DOHH2 (cell line): ENCODE measurements around the gene SBK2.

ENCODE experiments used
- H3F3A ChIP-seq: fragments of 200-600 bp; sonication (generic), shearing (Covaris generic); 2 replicates; pipeline ENCODE4 v1.6.0; 2016; ENCODE audit warnings: antibody characterized with exemption, mild to moderate bottlenecking; ENCODE audit not compliant: control insufficient read depth, insufficient read depth
- H3K27ac ChIP-seq: fragments of 200-600 bp; sonication (generic); 2 replicates; pipeline ENCODE4 v1.5.1; 2014; ENCODE audit warnings: low read depth, mild to moderate bottlenecking, low read length, moderate library complexity
- H3K27me3 ChIP-seq: fragments of 200-600 bp; sonication (generic); 2 replicates; pipeline ENCODE4 v1.6.1; 2014; ENCODE audit warnings: mild to moderate bottlenecking, low read length, mixed read lengths; ENCODE audit not compliant: control insufficient read depth
- H3K36me3 ChIP-seq: fragments of 200-600 bp; sonication (generic); 2 replicates; pipeline ENCODE4 v1.6.1; 2014; ENCODE audit warnings: mild to moderate bottlenecking, low read length, moderate library complexity, mixed read lengths; ENCODE audit not compliant: control insufficient read depth
- H3K4me1 ChIP-seq: fragments of 200-600 bp; sonication (generic); 2 replicates; pipeline ENCODE4 v1.6.1; 2014; ENCODE audit warnings: mild to moderate bottlenecking, low read length, mixed read lengths; ENCODE audit not compliant: control insufficient read depth
- H3K4me2 ChIP-seq: fragments of 200-600 bp; sonication (generic); 2 replicates; pipeline ENCODE4 v1.6.0; 2014; ENCODE audit warnings: mild to moderate bottlenecking, low read length, moderate library complexity
- H3K4me3 ChIP-seq: fragments of 200-600 bp; sonication (generic); 2 replicates; pipeline ENCODE4 v1.5.1; 2014; ENCODE audit warnings: mild to moderate bottlenecking, low read length, mixed read lengths
- H3K79me2 ChIP-seq: fragments of 200-600 bp; sonication (generic); 2 replicates; pipeline ENCODE4 v1.6.1; 2014; ENCODE audit warnings: mild to moderate bottlenecking, low read length, mixed read lengths; ENCODE audit not compliant: control insufficient read depth
- H3K9me2 ChIP-seq: fragments of 200-600 bp; sonication (generic); replicated peaks from 2 replicates; pipeline ENCODE4 v1.6.1; 2014; ENCODE audit warnings: mild to moderate bottlenecking, low read length, mixed read lengths; ENCODE audit not compliant: control insufficient read depth
- H3K9me3 ChIP-seq: fragments of 200-600 bp; sonication (generic); 2 replicates; pipeline ENCODE4 v1.6.1; 2014; ENCODE audit warnings: antibody characterized with exemption, low read length, mixed read lengths; ENCODE audit not compliant: control insufficient read depth, insufficient read depth
- H4K20me1 ChIP-seq: fragments of 200-600 bp; sonication (generic); 2 replicates; pipeline ENCODE4 v1.6.0; 2014; ENCODE audit warnings: low read depth, mild to moderate bottlenecking, antibody characterized with exemption, low read length, moderate library complexity; ENCODE audit not compliant: control insufficient read depth, insufficient read depth
- EZH2phosphoT487 ChIP-seq: fragments of 200-600 bp; sonication (generic); IDR thresholded peaks from 2 replicates; pipeline ENCODE4 v1.6.1; 2017; ENCODE audit warnings: borderline replicate concordance, mild to moderate bottlenecking, antibody characterized with exemption, low read length, moderate library complexity, mixed read lengths
- TF ChIP-seq, protein P1 (sequence below): fragments of 200-600 bp; sonication (generic); IDR thresholded peaks from one replicate; pipeline ENCODE4 v1.5.1; 2014; ENCODE audit warnings: antibody characterized with exemption, mild to moderate bottlenecking, low read depth, low read length; ENCODE audit not compliant: poor library complexity, severe bottlenecking

Gene SBK2

DNA sequence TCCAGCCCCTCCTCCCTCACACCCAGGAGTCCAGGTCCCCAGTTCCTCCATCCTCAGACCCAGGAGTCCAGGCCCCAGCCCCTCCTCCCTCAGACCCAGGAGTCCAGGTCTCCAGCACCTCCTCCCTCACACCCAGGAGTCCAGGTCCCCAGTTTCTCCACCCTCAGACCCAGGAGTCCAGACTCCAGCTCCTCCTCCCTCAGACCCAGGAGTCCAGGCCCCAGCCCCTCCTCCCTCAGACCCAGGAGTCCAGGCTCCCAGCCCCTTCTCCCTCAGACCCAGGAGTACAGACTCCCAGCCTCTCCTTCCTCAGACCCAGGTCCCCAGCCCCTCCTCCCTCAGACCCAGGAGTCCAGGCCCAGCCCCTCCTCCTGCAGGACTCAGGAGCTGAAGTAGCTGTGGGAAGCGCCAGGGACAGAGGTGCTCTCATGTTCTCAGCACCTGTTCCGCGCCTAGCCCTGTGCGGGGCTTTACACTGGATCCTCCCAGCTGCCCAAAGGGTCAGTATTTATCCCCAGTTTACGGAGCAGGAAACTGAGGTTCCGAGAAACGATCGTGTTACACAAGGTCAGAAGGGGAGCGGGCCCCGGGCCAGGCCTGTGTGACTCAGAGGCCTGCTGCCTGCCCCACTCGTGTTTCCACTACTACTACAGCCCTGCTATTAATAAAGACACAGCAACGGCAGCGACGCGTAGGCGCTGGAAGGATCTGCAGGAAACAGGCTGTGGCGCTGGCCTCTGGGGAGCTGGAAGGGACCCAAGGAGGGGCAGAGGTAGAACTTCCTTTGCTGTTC lies 10.1 kb upstream of the SBK2 start:
- peaks cover 7% of the 10 kb centered on the region for H3K27me3 ChIP-seq
- no peaks in the 10 kb centered on the region for H3K9me3 ChIP-seq
- H3K4me2 ChIP-seq = no peak overlapping the region
- H3K9me2 ChIP-seq = no peaks in the 10 kb centered on the region
- TF ChIP-seq, protein P1, sequence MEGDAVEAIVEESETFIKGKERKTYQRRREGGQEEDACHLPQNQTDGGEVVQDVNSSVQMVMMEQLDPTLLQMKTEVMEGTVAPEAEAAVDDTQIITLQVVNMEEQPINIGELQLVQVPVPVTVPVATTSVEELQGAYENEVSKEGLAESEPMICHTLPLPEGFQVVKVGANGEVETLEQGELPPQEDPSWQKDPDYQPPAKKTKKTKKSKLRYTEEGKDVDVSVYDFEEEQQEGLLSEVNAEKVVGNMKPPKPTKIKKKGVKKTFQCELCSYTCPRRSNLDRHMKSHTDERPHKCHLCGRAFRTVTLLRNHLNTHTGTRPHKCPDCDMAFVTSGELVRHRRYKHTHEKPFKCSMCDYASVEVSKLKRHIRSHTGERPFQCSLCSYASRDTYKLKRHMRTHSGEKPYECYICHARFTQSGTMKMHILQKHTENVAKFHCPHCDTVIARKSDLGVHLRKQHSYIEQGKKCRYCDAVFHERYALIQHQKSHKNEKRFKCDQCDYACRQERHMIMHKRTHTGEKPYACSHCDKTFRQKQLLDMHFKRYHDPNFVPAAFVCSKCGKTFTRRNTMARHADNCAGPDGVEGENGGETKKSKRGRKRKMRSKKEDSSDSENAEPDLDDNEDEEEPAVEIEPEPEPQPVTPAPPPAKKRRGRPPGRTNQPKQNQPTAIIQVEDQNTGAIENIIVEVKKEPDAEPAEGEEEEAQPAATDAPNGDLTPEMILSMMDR = no peak
- TF ChIP-seq EZH2phosphoT487 = no peak
- H4K20me1 ChIP-seq = no peaks in the 10 kb centered on the region
- no peaks in the 10 kb centered on the region for H3K36me3 ChIP-seq
- no peak overlapping the region for H3K4me3 ChIP-seq
- H3K79me2 ChIP-seq = no peaks in the 10 kb centered on the region
- no peaks in the 10 kb centered on the region for H3F3A ChIP-seq
- no peak overlapping the region for H3K27ac ChIP-seq
- peaks cover 11% of the 10 kb centered on the region for H3K4me1 ChIP-seq

DNA sequence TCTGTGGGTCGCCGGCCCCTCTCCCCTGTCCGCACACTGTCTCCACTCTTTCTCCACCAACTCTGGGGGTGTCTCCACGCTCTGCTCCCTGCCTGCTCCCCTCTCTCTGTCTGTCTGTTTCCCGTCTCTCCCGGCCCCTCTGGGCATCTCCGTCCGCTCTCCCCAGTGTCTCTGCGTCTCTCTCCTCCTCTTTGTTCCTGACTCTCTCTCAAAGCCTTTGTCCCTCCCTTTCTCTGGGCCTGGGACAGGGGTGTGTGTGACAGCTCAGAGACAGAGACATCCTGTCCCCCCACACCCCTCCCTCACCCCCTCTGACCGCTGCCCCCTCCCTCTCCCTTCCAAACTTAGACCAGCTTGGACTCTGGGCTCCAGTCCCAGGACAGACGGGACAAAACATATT lies 9.1 kb upstream of the SBK2 start:
- Histone ChIP-seq H3K27me3 (peaks cover 7% of the 10 kb centered on the region), H3K4me2 (no peak overlapping the region), H3K9me3 (no peaks in the 10 kb centered on the region), H3K4me3 (no peak overlapping the region), H3K9me2 (no peaks in the 10 kb centered on the region), H3K79me2 (no peaks in the 10 kb centered on the region), H3K36me3 (no peaks in the 10 kb centered on the region), H3K27ac (no peak overlapping the region), H3K4me1 (peaks cover 11% of the 10 kb centered on the region), H3F3A (no peaks in the 10 kb centered on the region), H4K20me1 (no peaks in the 10 kb centered on the region)
- TF ChIP-seq EZH2phosphoT487 = no peak
- TF ChIP-seq, protein P1 = no peak

DNA sequence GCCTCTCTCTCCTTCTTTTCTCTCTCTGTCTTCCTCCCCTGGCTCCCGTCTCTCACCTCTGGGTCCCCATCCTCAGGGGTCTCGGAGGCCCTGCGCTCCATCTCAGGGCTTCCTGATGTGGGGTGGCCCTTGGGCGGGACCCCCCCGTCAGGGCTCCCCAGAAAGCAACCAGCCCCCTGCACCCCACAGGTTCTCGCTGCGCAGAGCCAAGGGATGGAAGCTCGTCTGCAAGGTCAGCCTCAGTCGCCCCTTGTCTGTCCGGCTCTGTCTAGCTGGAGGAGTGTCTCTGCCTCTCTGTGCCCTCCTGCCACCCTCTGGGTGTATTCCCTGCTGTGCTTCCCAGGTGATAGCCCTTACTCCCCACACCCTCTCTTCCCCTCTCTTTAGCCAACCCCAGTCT lies 8.5 kb upstream of the SBK2 start, which contains the start of gene SBK3:
Gene SBK3, minus strand, starts transcription at position 101 of the 400 bp plus-strand sequence. Its CDS starts 0 bp downstream, at position 101.
- H3K27ac ChIP-seq = no peak within 1 kb of the TSS
- no peaks in the 10 kb centered on the region for H3K9me2 ChIP-seq
- H3K27me3 ChIP-seq = peaks cover 7% of the 10 kb centered on the region
- no peak within 1 kb of the TSS for H3K4me3 ChIP-seq
- H4K20me1 ChIP-seq = no peaks in the 10 kb centered on the region
- no peaks in the 10 kb centered on the region for H3K9me3 ChIP-seq
- H3K79me2 ChIP-seq = no peaks in the 10 kb centered on the region
- H3K36me3 ChIP-seq = no peaks in the 10 kb centered on the region
- no peaks in the 10 kb centered on the region for H3F3A ChIP-seq
- no peak for TF ChIP-seq EZH2phosphoT487
- TF ChIP-seq, protein P1 = no peak
- H3K4me2 ChIP-seq = no peak within 1 kb of the TSS
- peaks cover 11% of the 10 kb centered on the region for H3K4me1 ChIP-seq
